GM10847 (cell line): ENCODE results near the gene YJEFN3.

Source experiments
- POLR2A ChIP-seq: IDR thresholded peaks from 2 replicates; pipeline ENCODE4 v1.6.1; 2011; ENCODE audit not compliant: insufficient read length; ENCODE audit errors: extremely low read depth

YJEFN3 gene

DNA sequence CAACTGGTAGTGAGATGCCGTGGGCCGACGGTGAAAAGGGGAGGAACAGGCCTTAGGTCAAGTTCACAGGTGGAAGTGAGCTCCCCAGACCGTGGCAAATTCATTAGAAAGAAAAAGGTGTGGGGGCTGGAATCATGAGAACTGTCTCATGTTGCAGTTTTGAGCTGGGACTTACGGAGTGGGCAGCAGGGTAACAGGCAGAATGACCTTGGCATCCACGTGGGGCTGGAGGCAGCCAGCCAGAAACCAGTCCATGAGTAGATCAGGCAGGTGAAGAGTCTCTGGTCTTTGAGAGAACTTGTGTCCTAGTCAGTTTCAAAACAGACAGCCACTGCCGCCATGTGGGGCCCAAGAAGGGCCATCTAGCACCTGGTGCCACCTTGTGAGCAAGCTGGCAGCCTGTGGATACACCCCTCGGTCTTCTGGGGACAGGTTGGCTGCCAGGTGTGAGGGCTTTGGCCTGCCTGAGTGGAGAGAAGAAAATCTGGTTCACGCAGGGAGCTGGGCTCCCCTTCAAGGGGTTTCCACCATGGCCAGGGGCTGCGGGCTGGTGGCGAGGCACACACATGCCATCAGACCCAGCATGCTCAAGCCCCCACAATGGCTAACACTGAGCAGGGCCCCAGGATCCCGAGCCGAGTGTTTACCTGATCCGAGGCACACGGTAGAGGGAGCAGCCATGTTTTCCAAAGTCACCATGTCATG, 37.2 kb upstream of the YJEFN3 start:
- no peak for TF ChIP-seq POLR2A

- no peak for TF ChIP-seq POLR2A
Measured at GRCh38 chr19:19492026-19492610, 36.6 kb upstream of the YJEFN3 start.

GRCh38 chr19:19493841-19494546, 34.7 kb upstream of the YJEFN3 start:
- TF ChIP-seq POLR2A: no peak

DNA sequence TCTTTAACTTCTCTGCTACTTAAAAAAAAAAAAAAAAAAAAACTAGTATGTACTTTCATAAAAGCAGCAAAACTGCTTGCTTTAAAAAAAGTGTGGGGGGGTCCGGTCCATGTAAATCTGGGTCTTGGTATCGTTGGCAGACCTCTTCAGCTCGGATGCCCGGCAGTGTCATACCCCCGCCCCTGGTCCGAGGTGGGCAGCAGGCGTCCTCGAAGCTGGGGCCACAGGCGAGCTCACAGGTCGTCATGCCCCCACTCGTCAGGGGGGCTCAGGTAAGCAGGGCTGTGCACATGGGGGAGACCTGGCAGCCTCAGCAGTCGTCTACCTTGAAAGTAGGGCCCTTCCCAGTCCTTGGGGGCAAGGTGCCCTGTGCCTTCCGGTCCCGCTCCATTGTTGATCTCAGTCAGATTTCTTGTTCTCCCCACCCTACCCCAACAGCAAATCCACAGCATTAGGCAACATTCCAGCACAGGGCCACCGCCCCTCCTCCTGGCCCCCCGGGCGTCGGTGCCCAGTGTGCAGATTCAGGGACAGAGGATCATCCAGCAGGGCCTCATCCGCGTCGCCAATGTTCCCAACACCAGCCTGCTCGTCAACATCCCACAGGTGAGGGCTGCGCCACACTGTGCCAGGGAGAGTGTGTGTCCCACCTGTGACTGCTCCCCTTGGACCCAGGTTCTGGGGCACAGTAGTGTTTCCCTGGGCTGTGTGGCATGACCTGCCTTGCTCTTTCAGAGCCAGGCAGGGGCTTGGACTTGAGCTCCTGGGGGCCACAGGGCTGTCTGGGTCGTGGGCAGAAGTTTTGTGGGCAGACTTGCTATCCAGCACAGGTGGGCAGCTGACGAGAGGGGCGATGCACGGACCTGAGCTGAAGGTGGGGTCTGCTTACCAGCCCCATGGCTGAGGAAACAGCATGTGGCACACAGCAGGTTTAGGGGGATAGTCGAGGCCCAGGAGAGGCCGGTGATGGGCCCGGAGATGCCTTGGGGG, 32.8 kb upstream of the YJEFN3 start:
- TF ChIP-seq POLR2A: no peak

DNA sequence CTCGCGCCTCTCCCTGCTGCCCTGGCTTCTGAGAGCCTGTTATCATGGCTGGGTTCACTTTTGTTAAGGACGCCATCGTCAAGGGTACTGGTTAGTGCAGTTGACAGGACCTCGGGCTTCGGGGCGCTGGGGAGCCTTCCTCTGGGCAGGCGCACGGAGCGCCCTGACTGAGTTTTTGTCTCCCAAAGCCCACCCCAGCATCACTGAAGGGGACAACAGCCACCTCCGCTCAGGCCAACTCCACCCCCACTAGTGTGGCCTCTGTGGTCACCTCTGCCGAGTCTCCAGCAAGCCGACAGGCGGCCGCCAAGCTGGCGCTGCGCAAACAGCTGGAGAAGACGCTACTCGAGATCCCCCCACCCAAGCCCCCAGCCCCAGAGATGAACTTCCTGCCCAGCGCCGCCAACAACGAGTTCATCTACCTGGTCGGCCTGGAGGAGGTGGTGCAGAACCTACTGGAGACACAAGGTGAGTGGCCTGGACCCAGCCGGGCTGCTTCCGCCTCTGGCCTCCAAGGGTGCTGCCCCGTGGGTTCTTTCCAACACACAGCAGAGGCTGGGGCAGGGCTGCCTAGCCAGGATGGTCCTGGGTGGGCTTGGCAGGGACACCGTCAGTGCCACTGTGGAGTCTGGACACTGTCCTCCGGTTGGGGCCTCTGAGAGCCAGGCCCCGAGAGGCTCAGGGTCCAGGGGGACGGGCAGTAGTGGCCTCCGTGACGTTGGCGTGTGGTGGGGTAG, 30.3 kb upstream of the YJEFN3 start:
- no peak for TF ChIP-seq POLR2A

DNA sequence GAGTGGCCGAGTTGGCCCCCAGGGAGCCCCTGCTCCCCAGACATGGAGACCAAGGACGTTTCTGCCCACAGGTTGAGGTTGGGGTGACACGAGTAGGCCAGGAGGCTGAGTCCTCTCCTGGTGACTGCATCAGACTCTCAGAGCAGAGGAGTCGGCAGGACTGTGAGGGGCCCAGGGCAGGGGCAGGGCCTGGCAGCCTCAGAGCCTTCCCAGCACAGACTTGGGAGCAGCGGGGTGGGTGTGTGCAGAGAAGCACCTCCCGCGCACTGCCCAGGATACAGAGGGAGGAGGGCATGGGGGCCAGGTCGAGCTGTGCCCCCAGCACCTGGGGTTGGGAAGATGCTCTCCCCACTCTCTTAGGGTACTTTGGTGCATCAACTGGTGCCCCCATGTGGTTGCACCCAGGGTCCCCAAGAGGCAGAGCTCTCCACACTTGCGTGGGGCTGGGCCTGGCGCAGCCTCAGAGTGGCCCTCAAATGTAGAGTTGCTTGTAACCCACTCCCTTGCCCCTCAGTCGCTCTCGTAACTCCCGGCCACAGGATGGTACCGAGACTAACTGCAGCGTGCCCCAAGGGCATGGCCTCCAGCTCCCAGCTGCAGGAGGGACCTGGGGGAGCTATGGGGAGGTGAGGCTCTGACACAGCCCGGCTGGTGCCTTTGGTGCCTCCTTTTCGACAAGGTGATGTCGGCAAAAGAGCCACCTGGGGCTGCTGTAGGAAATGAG, 29.3 kb upstream of the YJEFN3 start:
- TF ChIP-seq POLR2A: no peak

DNA sequence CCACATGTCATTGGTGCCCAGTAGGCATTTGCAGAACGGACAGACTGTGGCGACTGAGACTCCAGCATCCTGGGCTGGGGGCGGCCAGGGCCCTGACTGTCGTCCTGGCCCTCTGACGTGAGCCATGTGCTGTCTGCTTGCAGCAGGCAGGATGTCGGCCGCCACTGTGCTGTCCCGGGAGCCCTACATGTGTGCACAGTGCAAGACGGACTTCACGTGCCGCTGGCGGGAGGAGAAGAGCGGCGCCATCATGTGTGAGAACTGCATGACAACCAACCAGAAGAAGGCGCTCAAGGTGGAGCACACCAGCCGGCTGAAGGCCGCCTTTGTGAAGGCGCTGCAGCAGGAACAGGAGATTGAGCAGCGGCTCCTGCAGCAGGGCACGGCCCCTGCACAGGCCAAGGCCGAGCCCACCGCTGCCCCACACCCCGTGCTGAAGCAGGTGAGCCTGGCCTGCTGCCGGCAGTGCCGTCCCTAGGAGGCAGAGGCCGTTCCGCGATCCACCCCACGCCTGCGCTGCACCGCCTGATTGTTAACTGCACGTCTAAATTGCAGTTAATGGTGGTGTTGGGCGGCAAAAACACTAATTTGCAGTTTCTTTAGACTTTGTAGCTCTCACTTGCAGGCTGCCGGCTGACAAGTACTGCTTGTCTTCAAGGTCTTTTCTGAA, 27.6 kb upstream of the YJEFN3 start:
- no peak for TF ChIP-seq POLR2A

DNA sequence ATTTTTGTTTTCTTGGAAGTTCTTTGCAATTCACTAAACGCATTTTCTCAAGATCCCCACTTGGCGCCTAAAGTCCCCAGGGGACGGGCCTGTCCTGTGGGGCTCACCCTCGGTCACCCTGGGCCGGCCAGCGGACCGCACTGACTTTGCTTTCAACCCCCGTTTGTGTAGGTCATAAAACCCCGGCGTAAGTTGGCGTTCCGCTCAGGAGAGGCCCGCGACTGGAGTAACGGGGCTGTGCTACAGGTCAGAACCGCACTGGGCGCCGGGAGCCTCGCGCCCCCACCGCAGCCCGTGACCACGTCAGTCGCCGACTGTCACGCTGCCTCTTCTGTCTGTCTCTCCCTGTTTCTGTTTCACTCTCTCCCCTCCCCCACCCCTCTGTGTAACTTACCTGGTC, 26.9 kb upstream of the YJEFN3 start:
- no peak for TF ChIP-seq POLR2A

DNA sequence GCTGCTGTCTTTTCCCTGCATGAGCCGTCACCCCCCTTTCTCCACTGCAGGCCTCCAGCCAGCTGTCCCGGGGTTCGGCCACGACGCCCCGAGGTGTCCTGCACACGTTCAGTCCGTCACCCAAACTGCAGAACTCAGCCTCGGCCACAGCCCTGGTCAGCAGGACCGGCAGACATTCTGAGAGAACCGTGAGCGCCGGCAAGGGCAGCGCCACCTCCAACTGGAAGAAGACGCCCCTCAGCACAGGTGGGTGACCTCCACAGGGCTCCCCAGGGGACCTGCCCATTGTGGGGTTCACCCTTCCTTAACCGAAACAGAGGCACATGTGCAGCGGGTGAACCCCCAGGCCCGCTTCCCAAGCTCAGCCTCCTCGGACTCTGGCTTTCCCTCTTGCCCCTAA, 26.4 kb upstream of the YJEFN3 start:
- no peak for TF ChIP-seq POLR2A

DNA sequence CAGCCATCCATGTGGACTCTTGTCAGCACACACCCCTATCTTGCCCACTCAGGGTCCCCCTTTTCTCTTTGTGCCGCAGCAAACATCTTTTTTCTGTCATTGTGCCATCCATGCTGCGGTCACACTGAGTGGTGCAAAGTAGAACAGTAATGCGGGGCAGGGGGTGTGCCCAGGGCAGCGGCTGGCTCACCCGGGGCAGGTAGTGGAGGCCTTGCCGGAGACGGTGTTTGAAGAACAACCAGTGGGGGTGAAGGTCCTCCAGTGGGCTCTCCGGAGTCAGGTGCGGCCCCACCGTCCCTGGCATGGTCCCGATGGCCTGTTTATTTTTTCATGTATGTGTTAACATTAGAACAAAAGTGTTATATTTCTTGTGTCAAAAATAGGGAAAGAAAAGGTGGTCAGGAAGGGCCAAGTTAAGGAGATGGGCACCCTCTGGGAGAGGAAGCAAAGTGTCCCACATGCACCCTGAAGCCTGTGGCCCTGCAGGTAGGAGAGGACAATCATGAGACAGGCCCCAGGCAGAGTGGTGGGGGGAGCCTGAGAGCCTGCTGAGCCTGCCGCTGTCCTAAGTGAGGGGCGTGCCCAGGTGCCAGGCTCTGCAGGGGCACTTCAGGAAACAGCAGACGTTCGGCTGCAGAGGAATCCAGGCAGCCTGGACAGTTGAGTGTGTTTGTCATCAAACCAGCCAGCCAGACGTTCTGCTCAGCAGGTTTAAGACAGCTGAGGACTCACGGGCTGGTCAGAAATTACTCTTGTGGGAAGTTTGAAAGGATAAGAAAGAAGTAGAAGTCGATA, 25.7 kb upstream of the YJEFN3 start:
- TF ChIP-seq POLR2A: no peak

- no peak for TF ChIP-seq POLR2A
Measured at GRCh38 chr19:19504754-19505668, 23.7 kb upstream of the YJEFN3 start.
